HG03159 (cell line): ENCODE measurements around the gene PXYLP1.
A peak's percentile ranks its signal among the peaks of the same experiment; 100 is the strongest.
"Not testable (repeated sequence)": the region's sequence is repeated elsewhere in the genome, so short reads cannot be mapped to it uniquely, and the experiment has no call there.

Source experiments
- ATAC-seq: cut with Tn5 transposase; IDR thresholded peaks from one replicate; pipeline ENCODE4 v1.9.1; 2021; ENCODE audit warnings: mild to moderate bottlenecking, moderate library complexity; ENCODE audit not compliant: unreplicated experiment

The PXYLP1 gene, protein sequence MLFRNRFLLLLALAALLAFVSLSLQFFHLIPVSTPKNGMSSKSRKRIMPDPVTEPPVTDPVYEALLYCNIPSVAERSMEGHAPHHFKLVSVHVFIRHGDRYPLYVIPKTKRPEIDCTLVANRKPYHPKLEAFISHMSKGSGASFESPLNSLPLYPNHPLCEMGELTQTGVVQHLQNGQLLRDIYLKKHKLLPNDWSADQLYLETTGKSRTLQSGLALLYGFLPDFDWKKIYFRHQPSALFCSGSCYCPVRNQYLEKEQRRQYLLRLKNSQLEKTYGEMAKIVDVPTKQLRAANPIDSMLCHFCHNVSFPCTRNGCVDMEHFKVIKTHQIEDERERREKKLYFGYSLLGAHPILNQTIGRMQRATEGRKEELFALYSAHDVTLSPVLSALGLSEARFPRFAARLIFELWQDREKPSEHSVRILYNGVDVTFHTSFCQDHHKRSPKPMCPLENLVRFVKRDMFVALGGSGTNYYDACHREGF

DNA sequence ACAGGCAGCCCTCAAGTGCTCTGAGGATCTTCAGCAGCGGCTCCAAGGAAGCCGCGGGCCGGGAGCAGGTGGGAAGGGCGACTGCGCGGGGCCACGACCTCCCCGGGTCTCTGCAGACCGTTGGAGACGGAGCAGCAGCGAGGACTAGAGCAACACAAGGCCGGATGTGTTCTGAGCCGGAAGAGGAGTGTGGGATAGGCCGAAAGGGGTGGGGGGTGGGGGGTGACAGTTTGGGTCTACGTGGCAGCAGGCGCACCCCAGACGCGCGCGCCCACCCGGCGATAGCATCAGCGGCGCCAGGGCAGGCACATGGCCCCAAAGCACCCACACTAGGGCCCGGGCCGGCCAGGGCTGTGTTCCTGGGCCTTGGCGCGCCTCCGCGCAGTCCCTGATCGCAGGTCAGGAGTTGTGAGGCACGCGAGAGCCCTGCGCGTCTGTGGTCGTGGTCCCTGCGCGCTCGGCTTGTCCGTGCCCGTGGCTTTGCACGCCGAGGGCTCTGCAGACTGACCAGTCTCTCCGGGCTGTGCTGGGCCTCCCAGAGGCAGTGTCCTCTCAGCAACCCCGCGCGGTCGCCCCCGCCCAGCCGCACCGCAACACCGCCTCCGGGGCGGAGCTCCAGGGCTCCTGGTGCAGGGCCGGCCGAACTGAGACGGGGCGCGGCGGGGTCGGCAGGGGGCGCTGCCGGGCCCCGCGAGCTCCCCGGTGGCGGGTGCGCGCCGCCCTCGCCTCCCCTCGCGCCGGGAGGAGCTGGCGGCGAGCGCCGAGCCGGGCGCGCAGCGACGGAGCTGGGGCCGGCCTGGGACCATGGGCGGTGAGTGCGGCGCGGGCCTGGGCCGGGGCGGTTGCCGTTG, at the start of gene PXYLP1:
Gene PXYLP1, plus strand, starts transcription at position 725 of the 851 bp plus-strand sequence. CDS start 28,351 bp downstream, outside the sequence.
- peak; percentile 94 for ATAC-seq

DNA sequence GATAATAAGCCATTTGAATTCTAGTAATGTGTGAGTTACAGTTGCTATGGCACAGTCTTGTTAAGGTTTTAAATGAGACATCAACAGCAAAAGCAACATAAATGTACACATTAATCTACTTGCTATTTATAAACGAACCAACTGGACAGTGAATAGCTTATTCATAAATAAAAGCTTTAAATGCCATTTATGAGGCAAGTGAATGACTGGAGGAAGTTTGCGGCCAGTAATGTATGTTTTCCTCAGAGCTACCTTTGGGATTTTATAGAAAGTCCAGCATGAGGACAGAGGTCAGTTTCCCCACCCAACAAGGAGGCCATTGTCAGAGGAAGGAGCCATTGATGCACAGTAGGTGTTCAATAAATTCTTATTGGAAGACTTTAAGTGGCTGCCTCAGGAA, 48.0 kb upstream of the PXYLP1 start:
- no peak for ATAC-seq

DNA sequence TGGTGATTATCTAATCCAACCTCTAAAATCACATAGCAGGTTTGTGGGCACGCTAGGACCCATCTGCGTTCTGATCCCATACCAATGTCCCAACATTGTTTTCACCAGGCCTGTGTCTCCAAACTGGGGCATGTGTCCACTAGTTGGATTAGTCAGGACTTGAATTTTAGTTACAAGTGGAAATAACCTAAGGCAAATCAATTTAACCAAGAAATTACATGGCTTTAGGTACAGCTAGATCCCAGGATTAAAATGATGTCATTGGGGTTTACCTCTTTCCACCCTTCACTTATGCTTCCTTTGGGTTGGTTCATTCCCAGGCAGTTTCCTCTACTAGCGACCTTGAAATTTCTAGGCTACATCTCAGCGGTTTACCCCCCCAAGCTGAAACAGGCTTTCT, 47.2 kb upstream of the PXYLP1 start:
- ATAC-seq = no peak

DNA sequence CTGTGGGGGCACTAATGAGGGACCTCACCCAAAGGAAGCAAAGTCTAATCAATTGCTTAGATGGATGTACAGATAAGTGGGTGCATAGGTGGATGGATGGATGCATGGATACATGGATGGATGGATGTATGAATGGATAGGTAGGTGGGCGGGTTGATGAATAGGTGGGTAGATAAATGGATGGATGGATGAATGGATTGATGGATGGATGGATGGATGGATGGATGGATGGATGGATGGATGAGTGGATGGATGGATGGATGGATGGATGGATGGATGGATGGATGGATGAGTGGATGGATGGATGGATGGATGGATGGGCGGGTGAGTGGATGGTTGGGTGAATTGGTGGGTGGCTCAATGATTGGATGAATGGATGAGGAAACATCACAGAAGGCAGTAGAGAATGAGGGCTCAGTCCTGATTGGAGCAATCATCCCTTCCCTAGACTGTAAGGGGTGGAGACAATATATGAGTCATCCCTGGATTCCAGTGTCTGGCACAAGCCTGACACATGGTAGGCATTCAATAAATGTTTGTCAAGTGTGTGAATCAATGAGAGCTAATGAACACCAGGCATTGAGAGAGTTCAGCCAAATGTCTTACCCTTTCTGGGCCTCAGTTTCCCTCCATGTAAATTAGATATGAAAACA, 40.4 kb upstream of the PXYLP1 start:
- ATAC-seq = no peak

DNA sequence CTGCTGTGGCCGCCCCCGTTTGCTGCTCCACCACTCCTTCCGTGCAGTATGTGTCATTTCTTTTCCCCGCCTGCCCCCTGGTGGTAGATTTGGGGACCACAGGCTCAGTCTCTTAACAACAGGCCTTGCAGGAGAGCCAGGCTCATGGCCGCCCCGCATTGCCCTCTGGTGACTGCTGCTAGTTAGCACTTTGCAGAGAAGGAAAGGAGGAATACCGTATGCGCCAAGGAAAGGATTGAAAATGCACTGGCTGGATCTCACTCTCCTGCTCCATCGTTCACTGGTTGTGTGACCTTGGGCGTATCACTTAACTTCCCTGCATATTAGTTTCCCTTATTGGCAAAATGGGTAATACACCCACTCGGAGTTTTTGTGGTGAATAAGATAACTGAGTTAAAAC, 39.3 kb upstream of the PXYLP1 start:
- ATAC-seq = peak; percentile 98

DNA sequence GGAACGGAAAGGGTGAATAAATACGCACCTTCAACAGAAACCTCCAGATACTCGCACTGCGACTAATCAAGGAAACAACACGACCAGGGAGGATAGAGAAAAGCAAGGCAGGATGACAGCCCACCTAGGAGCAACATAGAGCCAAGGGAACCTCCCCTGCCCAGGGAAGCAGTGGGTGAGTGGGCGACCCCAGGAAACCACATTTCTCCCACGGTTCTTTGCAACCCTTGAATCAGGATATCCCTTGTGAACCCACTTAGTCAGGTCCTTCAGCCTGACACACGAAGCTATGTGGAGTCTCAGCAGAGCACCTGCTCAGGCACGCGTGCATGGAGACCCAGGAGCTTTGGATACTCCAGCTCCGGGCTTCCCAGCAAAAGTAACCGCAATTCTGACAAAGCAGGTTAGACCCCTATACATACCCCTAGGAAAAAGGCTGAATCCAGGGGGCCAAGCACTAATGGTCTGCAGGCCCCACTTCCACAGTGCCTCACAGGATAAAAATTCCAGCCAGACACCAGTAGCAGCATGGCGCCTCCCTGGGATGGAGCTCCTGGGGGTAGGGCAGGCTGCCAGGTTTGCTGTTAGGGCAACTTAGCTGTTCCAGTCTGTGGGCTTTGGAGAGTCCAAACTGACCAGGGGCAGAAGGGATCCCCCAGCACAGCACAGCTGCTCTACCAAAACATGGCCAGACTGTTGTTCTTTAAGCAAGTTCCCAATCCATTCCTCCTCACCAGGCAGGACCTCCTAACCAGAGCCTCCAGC, 38.4 kb upstream of the PXYLP1 start:
- ATAC-seq = no peak

DNA sequence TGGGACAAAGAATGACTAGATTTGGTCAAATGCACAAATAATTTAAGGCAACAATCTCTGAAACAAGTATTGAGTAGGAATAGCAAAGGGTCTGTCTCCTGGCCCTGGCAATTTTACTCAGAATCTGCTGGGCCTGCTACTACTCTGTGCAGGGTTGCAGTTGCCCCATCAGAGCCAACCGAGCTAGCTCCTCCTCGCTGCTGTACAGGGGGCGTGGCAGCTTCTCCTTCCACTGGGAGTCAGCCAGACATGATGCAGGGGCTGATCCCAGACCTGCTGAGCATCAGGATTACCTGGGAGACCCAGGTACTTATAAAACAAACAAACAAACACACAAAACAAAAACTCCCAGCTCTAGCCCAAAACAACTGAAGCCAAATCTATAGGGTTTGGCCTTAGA, 30.5 kb upstream of the PXYLP1 start:
- ATAC-seq = no peak

DNA sequence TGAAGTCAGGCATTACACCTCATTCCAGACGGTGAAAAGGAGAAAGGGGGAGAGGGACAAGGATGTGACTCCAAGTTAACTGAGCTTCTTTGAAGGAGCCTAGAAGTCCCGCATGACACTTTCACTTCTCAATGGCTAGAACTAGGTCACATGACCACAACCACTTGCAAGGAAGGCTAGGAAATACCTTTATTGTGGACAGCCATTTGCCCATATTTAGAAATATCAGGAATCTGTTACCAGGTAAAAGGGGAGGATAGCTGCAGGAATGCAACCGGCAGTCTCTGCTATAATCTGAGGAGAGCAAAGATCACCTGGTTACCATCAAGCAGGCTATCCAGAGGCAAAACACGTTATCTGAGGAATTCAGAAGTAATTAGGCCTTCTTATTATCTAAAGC, 28.9 kb upstream of the PXYLP1 start:
- ATAC-seq = no peak

DNA sequence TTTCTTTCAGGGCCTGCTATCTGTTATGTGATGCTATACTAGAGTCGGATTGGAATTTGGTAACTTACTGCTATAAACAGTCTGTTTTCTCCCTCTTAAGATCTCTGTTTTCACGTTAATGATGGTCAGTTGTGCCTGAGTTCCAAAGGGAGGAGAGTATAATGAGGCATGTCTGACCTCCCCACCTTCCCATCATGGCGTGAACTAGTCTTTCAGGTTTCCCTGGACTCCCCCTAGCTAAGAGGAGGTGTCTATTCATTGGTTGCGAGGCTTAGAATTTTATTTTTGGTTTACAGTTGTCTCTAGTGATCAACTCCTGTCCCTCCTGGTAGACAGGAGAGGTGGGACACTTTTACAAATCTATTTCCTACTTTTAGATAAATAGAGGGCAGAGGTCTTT, 27.8 kb upstream of the PXYLP1 start:
- ATAC-seq = no peak

DNA sequence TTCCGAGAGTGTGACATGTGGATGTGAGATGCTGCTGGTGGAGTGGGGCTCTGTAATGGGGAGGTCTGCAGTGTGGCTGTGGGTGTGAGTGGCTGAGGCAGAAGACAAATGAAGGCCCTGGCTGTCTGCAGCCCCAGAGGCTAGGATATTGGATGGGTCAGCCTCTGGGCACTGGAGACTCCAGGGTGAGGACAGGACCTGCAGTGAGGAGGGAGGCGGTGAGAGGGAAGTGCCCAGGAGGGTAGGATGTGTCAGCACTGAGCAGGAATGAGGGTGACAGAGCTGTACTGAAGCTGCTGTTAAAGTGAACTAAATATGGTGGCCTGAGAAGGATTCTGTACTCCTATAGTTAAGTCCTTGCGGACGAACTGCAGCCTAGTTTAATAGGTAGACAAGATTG, 27.3 kb upstream of the PXYLP1 start:
- ATAC-seq = no peak

DNA sequence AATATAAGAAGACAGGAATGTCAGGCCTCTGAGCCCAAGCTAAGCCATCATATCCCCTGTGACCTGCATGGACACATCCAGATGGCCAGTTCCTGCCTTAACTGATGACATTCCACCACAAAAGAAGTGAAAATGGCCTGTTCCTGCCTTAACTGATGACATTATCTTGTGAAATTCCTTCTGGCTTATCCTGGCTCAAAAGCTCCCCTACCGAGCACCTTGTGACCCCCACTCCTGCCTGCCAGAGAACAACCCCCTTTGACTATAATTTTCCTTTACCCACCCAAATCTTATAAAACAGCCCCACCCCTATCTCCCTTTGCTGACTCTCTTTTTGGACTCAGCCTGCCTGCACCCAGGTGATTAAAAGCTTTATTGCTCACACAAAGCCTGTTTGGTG, 20.3 kb upstream of the PXYLP1 start:
- not testable (repeated sequence) for ATAC-seq

DNA sequence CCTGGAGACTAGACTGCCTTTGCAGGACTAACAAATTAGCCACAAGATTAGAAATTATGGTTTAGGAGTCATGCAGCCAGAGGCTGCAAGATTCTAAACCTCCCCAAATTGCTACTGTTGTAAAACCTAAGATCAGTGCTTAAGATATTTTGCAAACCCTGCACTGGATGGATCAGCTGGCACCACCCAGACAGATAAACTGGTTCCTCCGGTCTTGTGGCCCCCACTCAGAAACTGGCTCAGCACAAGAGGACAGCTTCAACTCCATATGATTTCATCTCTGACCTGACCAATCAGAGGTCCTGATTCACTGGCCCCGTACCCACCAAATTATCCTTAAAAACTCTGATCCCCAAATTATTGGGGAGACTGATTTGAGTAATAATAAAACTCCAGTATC, 19.5 kb upstream of the PXYLP1 start:
- ATAC-seq = no peak

DNA sequence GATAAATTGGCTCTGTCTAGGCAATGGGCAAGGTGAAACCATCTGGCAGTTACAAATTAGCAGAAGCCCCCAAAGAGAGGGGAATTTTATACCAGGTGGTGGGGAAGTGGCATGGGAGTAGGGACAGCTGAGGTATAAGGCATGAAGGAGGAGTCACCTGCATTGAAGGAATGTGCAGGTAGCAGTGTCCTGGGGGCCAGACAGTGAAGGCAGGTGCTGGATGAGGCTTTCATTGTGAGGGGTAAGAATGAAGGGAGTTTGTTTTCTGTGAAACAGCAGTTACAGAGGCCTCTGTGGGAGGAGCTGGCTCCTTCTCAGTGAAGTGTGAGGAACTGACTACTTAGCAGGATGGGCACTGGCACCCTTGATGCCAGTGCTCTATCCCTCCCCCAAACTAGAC, 19.1 kb upstream of the PXYLP1 start:
- ATAC-seq = no peak

DNA sequence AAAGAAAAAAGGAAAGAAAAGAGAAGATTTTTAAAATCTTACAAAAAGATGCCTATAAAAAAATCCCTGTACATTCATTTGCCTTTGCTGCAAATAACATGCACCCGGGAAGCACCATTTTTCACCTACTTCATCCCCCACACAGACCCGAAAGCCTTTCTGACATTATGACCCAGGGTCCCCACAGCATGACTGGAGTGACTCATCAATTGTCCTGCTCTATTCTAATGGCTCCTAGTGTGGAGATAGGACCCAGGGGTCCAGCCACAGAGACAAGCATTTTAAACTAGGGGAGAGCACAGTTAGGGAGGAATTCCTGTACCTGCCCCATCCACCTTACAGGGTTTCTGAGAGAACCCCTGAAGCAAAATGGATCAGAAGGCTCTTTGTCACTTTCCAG, 14.7 kb upstream of the PXYLP1 start:
- no peak for ATAC-seq

DNA sequence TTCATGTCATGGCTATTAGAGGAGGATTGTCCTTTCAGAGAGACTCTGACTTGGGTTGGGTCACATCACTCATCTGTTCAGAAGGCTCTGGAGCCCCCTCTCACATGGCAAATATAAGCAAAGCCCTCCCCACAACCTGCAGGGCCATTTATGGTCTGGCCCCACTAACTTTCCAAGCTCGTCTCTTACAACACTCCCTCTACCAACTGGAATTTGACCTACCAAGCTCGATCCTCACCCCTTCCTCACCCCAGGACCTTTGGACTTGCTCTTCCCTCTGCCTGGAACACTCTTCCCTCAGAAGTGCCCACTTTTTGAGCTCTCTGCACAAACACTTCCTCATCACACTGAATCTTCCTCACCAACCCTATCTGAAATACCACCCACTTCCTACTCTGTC, 14.2 kb upstream of the PXYLP1 start:
- ATAC-seq = no peak

DNA sequence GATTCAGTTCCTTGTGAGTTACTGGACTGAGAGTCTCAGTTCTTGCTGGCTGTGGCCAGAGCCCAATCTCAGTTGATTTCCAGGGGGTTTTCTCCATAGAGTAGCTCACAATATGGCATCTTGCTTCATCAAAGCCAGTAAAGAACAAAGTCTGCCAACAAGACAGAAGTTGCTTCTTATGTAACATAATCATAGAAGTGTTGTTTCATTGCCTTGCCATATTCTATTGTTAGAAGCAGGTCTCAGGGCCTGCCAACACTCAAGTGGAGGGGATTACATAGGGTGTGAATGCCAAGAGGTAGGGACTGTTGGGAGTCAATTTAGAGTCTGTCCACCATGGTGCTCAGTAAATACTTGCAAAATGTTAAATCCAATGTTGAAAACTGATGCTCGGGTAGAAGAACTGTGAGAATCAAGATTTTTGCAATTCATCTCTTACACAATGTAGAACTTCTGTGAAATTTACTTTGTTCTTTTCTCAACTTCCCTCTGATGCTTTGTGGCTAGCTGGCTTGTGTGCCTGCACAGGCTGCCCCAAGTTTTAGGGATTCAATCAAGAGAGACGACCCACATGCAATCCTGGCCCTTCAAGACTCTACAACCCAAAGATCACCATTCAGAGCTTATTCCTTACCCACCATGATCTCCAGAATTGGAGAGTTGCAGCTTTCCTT, 13.3 kb upstream of the PXYLP1 start:
- ATAC-seq = no peak

DNA sequence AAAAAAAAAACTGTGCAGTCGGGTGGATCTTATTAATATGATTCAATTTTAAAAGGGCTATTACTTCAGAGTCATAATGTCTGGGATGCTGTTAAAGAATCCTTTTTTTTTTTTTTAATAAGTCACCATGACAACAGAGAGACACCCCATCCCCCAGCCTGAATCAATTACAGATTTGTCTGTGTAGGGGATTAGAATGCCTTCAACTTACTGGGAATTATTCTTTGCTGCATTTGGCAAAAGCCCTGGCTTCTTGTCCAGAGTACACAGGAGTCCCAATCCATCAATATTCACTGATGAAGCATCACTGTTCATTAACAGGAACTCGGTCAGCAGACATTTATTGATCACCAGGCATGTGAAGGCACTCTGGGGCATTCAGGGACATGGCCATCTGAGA, 12.7 kb upstream of the PXYLP1 start:
- ATAC-seq = no peak

DNA sequence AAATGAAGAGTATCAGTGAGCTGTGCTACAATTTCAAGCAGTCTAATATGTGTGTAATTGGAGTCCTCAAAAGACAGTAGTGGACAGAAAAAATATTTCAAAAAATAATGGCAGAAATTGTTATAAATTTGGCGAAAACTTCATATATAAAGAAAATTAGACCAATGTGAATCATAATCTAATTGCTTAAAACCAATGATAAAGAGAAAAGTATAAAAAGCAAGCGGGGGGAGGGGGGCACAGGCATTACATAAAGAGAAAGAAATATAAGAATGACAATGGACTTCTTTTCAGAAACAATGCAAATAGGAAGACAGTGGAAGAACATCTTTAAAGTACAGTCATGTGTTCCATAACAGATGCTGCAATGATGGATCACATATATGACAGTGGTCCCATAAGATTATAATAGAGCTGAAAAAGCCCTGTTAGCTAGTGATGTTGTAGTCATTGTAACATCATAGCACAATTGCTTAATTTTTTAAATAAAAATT, 7.9 kb upstream of the PXYLP1 start:
- no peak for ATAC-seq

DNA sequence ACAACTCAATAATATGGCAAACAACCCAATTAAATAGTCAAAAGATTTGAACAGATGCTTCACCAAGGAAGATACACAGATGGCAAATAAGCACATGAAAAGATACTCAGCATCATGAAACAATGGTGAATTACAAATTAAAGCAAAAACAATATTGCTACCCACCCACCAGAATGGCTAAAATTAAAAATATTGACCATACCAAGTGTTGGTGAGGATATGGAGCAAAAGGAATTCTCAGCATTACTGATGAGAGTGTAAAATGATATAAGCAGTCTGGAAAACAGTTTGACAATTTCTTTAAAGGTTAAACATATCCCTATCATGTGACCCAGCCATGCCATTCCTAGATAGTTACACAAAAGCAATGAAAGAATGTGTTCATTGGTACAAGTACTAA, 5.7 kb upstream of the PXYLP1 start:
- ATAC-seq = no peak

DNA sequence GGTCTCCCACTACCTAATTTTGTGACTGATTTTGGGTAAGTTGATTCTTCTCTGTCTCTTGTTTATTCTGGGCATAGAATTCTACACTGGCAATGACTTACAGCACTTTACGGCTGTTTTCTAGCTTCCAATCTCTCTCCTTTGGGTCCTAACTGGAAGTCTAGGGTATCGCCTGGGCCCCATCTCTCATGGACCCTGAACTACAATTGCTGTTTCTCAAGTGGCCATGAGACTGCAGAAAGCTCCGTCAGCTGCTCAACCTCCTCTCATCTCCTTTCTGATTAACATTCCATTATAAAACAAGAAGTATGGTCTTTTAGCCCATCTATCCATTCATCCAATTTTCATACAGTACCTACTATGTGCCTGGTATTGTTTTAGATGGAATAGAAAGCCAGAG, 4.4 kb upstream of the PXYLP1 start:
- no peak for ATAC-seq
